ENCODE data around the gene PEAR1. TPM values are rescaled to one million over a fixed set of nuclear protein-coding genes. Genes with fewer than 3 reads are reported as not detected.
A peak's percentile ranks its signal among the peaks of the same experiment; 100 is the strongest.

The PEAR1 gene
- total RNA-seq, 3 donors from 2014 or later = 4.0 to 15.1 (median 6.2) TPM

- no peaks in the 10 kb centered on the region for H3K9me3 ChIP-seq
- H3K4me1 ChIP-seq = no peaks in the 10 kb centered on the region
- H3K27me3 ChIP-seq = no peaks in the 10 kb centered on the region
- DNase-seq (ENCODE audit: low spot score in 2 of 2) = no peak
- peaks cover 21% of the 10 kb centered on the region for H3K36me3 ChIP-seq
- intact Hi-C loops (cut with DNase I; ENCODE audit: low total_unique reads) = no loop called here
- H3K4me3 ChIP-seq = no peak overlapping the region
- no peak for TF ChIP-seq POLR2AphosphoS5 (IDR thresholded peaks at IDR 0.05)
- TF ChIP-seq CTCF (IDR thresholded peaks at IDR 0.05) = no peak
- no peak for TF ChIP-seq POLR2A (IDR thresholded peaks at IDR 0.05)
- H3K27ac ChIP-seq = no peak overlapping the region
Measured at GRCh38 chr1:156959414-156959813, 65.9 kb downstream of the PEAR1 start.

GRCh38 chr1:156959925-156960324 lies 66.4 kb downstream of the PEAR1 start:
- TF ChIP-seq POLR2A (IDR thresholded peaks at IDR 0.05) (no peak), CTCF (IDR thresholded peaks at IDR 0.05) (no peak), POLR2AphosphoS5 (IDR thresholded peaks at IDR 0.05) (no peak)
- H3K9me3 ChIP-seq = no peaks in the 10 kb centered on the region
- peaks cover 21% of the 10 kb centered on the region for H3K36me3 ChIP-seq
- no peak for DNase-seq (ENCODE audit: low spot score in 2 of 2)
- no peaks in the 10 kb centered on the region for H3K27me3 ChIP-seq
- no peaks in the 10 kb centered on the region for H3K4me1 ChIP-seq
- H3K27ac ChIP-seq = no peak overlapping the region
- intact Hi-C loops (cut with DNase I; ENCODE audit: low total_unique reads) = loop anchor here (2.0 kb wide), 1 partner anchor 69 kb away; no protein-coding TSS in a partner anchor
- H3K4me3 ChIP-seq = no peak overlapping the region

- TF ChIP-seq CTCF (IDR thresholded peaks at IDR 0.05) (no peak), POLR2A (IDR thresholded peaks at IDR 0.05) (no peak), POLR2AphosphoS5 (IDR thresholded peaks at IDR 0.05) (no peak)
- H3K4me1 ChIP-seq = no peaks in the 10 kb centered on the region
- no peak for DNase-seq (ENCODE audit: low spot score in 2 of 2)
- no peak overlapping the region for H3K4me3 ChIP-seq
- no peaks in the 10 kb centered on the region for H3K27me3 ChIP-seq
- no peaks in the 10 kb centered on the region for H3K9me3 ChIP-seq
- H3K36me3 ChIP-seq = peaks cover 8% of the 10 kb centered on the region
- H3K27ac ChIP-seq = no peak overlapping the region
- intact Hi-C loops (cut with DNase I; ENCODE audit: low total_unique reads) = loop anchor here (2.0 kb wide), 1 partner anchor 67 kb away; no protein-coding TSS in a partner anchor
Measured at GRCh38 chr1:156961709-156962108, 68.2 kb downstream of the PEAR1 start.

- Histone ChIP-seq H3K36me3 (peaks cover 5% of the 10 kb centered on the region), H3K4me3 (peak overlapping the region in 1 of 3 donors; percentile 15), H3K27me3 (no peaks in the 10 kb centered on the region), H3K4me1 (no peaks in the 10 kb centered on the region), H3K9me3 (no peaks in the 10 kb centered on the region), H3K27ac (no peak overlapping the region)
- intact Hi-C loops (cut with DNase I; ENCODE audit: low total_unique reads) = no loop called here
- TF ChIP-seq POLR2A (IDR thresholded peaks at IDR 0.05) = no peak
- TF ChIP-seq CTCF (IDR thresholded peaks at IDR 0.05) = no peak
- no peak for TF ChIP-seq POLR2AphosphoS5 (IDR thresholded peaks at IDR 0.05)
- no peak for DNase-seq (ENCODE audit: low spot score in 2 of 2)
Measured at GRCh38 chr1:156963621-156964020, 70.1 kb downstream of the PEAR1 start.

- H3K4me1 ChIP-seq = no peaks in the 10 kb centered on the region
- no peaks in the 10 kb centered on the region for H3K9me3 ChIP-seq
- H3K27me3 ChIP-seq = no peaks in the 10 kb centered on the region
- peaks cover 4% of the 10 kb centered on the region for H3K36me3 ChIP-seq
- no peak for DNase-seq (ENCODE audit: low spot score in 2 of 2)
- no peak overlapping the region for H3K27ac ChIP-seq
- TF ChIP-seq CTCF (IDR thresholded peaks at IDR 0.05) (no peak), POLR2AphosphoS5 (IDR thresholded peaks at IDR 0.05) (no peak), POLR2A (IDR thresholded peaks at IDR 0.05) (no peak)
- H3K4me3 ChIP-seq = no peak overlapping the region
- intact Hi-C loops (cut with DNase I; ENCODE audit: low total_unique reads) = no loop called here
Measured at GRCh38 chr1:156964441-156964840, 70.9 kb downstream of the PEAR1 start.

Other genes starting within 250 kb of the PEAR1 start
- gene NES, start 216.3 kb upstream of the PEAR1 start, total RNA-seq = 10 to 100 TPM in 2 of 3 donors, 1 to 10 TPM in 1; 9.9 to 28.5 (median 14.9) TPM
- 10 to 100 TPM in 2 of 3 donors, 1 to 10 TPM in 1; 4.2 to 61.6 (median 28.2) TPM for gene CRABP2, start 188.1 kb upstream of the PEAR1 start, total RNA-seq
- 10 to 100 TPM; 15.5 to 41.3 (median 30.2) TPM for gene METTL25B, start 165.2 kb upstream of the PEAR1 start, total RNA-seq
- gene ISG20L2, start 165.0 kb upstream of the PEAR1 start, total RNA-seq = 10 to 100 TPM; 13.6 to 25.2 (median 21.0) TPM
- gene MRPL24, start 152.6 kb upstream of the PEAR1 start, total RNA-seq = 10 to 100 TPM; 36.6 to 63.9 (median 63.8) TPM
- 100 to 1,000 TPM; 133 to 178 (median 173) TPM for gene HDGF, start 142.0 kb upstream of the PEAR1 start, total RNA-seq
- gene PRCC, start 126.2 kb upstream of the PEAR1 start, total RNA-seq = 10 to 100 TPM; 21.6 to 35.9 (median 24.9) TPM
- 1 to 10 TPM in 2 of 3 donors, not detected in 1; 4.6 to 5.4 TPM for gene SH2D2A, start 76.9 kb upstream of the PEAR1 start, total RNA-seq
- gene INSRR, start 34.6 kb upstream of the PEAR1 start, total RNA-seq = under 1 TPM in 2 of 3 donors, not detected in 1; 0.15 to 0.33 TPM
- 1 to 10 TPM in 1 of 3 donors, under 1 TPM in 2; 0.16 to 4.9 (median 0.73) TPM for gene NTRK1, start 32.9 kb upstream of the PEAR1 start, total RNA-seq
- gene LRRC71, start 26.9 kb downstream of the PEAR1 start, total RNA-seq = not detected
- gene ARHGEF11, start 152.0 kb downstream of the PEAR1 start, total RNA-seq = 10 to 100 TPM; 31.1 to 50.4 (median 33.1) TPM
- not detected for gene ETV3L, start 206.1 kb downstream of the PEAR1 start, total RNA-seq
- 10 to 100 TPM; 20.0 to 28.0 (median 22.0) TPM for gene ETV3, start 244.7 kb downstream of the PEAR1 start, total RNA-seq